GM10266 (cell line): Measurements from ENCODE around the gene HLTF.

ENCODE experiments used
- DNase-seq: peaks from one replicate; pipeline ENCODE4 v3.0.0; 2012; ENCODE audit errors: extremely low spot score
- TF ChIP-seq, protein P1 (sequence below): IDR thresholded peaks from 2 replicates; pipeline ENCODE4 v1.5.1; 2012; ENCODE audit warnings: mild to moderate bottlenecking, low read depth; ENCODE audit not compliant: control insufficient read depth, insufficient read depth; ENCODE audit errors: missing control alignments

Gene HLTF, protein sequence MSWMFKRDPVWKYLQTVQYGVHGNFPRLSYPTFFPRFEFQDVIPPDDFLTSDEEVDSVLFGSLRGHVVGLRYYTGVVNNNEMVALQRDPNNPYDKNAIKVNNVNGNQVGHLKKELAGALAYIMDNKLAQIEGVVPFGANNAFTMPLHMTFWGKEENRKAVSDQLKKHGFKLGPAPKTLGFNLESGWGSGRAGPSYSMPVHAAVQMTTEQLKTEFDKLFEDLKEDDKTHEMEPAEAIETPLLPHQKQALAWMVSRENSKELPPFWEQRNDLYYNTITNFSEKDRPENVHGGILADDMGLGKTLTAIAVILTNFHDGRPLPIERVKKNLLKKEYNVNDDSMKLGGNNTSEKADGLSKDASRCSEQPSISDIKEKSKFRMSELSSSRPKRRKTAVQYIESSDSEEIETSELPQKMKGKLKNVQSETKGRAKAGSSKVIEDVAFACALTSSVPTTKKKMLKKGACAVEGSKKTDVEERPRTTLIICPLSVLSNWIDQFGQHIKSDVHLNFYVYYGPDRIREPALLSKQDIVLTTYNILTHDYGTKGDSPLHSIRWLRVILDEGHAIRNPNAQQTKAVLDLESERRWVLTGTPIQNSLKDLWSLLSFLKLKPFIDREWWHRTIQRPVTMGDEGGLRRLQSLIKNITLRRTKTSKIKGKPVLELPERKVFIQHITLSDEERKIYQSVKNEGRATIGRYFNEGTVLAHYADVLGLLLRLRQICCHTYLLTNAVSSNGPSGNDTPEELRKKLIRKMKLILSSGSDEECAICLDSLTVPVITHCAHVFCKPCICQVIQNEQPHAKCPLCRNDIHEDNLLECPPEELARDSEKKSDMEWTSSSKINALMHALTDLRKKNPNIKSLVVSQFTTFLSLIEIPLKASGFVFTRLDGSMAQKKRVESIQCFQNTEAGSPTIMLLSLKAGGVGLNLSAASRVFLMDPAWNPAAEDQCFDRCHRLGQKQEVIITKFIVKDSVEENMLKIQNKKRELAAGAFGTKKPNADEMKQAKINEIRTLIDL

DNA sequence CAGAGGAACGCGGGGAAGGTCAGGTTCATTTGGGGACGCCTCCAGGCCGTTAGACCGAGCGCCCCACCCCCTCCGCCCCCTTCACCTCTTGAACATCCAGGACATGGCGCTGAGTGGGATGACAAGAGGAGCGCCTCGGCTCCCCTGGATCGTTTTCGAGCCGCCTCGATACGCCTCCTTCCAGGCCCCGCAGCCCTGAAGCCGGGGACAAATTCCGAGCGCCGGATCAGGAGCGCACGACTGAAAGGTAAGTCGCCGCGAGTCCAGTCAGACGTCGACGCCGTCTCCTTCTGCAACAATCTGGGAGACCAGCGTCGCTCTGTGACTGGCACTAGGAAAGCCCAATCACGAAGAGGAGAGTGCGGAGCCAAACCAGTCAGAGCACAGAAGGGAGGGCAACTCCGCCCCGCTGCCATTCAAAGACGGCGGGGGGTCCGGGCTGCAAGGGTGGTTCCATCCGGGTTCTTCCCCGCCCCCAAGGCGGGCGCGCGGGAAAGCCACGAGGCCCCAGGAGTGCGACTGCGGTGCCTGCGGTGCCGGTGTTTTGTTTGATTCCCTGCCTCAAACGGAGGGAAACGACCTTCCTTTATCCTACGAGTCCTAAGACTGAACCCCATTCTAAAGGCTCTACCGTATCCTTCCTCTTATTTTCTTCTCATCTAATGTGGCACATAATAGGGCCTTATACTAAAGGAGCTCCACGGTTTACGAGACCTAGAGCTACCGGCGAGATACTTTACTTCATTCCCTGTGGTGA is at the start of gene HLTF:
HLTF (minus strand) TSS at position 302 of the 757 bp plus-strand sequence; CDS start at position 105, 197 bp downstream.
- DNase-seq: peak; percentile 90
- TF ChIP-seq, protein P1, sequence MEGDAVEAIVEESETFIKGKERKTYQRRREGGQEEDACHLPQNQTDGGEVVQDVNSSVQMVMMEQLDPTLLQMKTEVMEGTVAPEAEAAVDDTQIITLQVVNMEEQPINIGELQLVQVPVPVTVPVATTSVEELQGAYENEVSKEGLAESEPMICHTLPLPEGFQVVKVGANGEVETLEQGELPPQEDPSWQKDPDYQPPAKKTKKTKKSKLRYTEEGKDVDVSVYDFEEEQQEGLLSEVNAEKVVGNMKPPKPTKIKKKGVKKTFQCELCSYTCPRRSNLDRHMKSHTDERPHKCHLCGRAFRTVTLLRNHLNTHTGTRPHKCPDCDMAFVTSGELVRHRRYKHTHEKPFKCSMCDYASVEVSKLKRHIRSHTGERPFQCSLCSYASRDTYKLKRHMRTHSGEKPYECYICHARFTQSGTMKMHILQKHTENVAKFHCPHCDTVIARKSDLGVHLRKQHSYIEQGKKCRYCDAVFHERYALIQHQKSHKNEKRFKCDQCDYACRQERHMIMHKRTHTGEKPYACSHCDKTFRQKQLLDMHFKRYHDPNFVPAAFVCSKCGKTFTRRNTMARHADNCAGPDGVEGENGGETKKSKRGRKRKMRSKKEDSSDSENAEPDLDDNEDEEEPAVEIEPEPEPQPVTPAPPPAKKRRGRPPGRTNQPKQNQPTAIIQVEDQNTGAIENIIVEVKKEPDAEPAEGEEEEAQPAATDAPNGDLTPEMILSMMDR: no peak

DNA sequence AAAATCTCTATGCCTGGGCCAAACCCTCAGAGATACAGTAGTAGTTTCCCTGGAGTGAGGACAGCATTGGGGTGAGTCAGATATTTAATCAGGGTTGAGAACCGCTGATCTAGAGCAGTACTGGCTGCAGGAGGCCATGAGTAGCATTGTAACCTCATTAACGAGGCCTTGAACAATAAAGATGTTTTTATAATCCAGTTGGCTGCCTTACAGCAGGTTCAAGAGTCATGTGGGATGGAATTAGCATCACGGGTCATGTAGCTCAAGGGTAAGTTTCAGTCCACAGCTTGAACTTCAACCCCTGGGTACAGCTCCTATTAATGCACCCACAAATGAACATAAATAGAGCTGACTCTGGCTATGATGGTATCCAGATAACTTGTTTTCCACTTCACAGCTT is 48.2 kb upstream of the HLTF start:
- no peak for DNase-seq
- TF ChIP-seq, protein P1: no peak

DNA sequence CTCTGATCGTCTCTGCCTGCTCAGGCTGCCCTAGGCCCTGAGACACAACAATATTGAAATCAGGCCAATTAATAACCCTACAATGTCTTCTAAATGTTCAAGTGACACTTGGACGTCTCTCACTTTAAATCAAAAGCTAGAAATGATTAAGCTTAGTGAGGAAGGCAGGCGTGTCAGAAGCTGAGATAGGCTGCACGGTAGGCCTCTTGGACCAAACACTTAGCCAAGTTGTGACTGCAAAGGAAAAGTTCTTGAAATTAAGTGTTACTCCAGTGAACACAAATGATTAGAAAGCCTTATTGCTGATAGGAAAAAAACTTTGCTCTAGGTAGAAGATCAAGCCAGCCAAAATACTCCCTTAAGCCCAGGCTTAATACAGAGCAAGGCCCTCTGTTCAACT is 45.3 kb upstream of the HLTF start:
- TF ChIP-seq, protein P1: no peak
- DNase-seq: no peak

DNA sequence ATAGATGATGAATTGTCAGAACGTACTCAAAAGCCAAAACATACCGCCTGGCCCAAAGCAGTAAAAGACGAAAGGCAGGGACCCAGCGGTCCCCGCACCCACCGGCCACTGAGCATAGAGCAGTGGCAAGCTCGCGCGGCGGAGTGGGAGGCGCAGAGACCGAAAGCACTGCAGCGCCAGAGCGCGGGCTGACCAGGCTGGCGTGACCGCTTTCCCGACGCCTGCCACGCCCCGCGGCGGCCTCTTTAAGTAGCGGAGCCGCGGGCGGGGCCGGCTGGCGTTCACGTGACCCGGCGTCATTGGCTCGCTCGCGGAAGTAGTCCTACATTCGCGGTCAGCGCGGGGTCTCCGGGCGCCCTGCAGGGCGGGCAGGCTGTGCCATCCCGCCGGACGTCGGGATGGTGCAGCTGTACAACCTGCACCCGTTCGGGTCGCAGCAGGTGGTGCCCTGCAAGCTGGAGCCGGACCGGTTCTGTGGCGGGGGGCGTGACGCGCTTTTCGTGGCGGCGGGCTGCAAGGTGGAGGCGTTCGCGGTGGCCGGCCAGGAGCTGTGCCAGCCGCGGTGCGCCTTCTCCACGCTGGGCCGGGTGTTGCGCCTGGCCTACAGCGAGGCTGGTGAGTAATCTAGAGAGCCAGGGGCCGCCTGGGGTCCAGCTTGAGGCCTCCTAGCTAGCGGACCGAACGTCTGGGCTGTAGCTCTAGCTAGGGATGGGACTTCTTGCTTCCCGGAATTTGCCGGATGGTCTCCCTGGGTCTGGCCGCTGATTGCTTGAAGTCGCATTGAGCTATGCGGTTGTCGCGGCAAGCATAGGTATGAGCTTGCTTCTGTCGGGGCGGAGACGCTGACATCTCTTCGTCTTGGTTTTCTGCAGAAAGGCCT is 43.2 kb upstream of the HLTF start, which contains the start of gene HPS3:
HPS3 (plus strand) TSS at position 313 of the 880 bp plus-strand sequence; CDS start at position 399, 86 bp downstream.
- TF ChIP-seq, protein P1: no peak
- DNase-seq: peak; percentile 91

DNA sequence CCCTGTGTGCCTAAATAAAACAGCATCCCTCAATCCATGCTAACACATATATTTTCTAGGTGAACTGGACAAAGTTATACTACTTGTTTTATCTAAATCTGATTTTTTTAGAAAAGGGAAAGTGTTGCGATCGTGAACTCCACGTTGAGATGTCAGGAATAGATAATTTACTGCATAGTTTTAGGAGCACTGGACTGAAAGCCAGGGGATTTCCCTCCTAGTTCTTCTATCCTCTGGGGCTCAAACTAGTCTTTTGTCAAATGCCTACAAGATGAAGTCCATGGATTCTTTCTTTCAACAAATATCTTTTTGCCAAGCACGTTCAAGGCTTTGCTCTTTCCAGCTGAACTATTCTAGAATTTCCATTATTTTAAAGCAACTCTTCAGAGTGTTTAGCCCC is 42.5 kb upstream of the HLTF start:
- TF ChIP-seq, protein P1: no peak
- DNase-seq: no peak
